GM12891 (cell line): ENCODE results near the gene DHRS1. TPM values are rescaled to one million over a fixed set of nuclear protein-coding genes. Genes with fewer than 3 reads are reported as not detected.
A peak's percentile ranks its signal among the peaks of the same experiment; 100 is the strongest.

ENCODE experiments used
- DNase-seq: peaks from one replicate; pipeline ENCODE4 v3.0.0; 2011; ENCODE audit warnings: low spot score; ENCODE audit not compliant: insufficient read length
- FAIRE-seq: peaks from 2 replicates; lab custom pipeline; 2011; peaks lifted over from hg19 to GRCh38; lab: Jason Lieb, UNC
- PAX5 ChIP-seq: IDR thresholded peaks from 2 replicates; pipeline ENCODE4 v1.6.1; 2011; ENCODE audit warnings: low read length, moderate library complexity, mild to moderate bottlenecking; ENCODE audit not compliant: insufficient read depth, severe bottlenecking
- POLR2A ChIP-seq: IDR thresholded peaks from 2 replicates; pipeline ENCODE4 v1.6.1; 2011; ENCODE audit warnings: low read depth, low read length, control low read depth
- POLR2AphosphoS5 ChIP-seq: IDR thresholded peaks from 2 replicates; pipeline ENCODE4 v1.6.1; 2011; ENCODE audit warnings: low read depth, low read length, control low read depth
- POU2F2 ChIP-seq: IDR thresholded peaks from 2 replicates; pipeline ENCODE4 v1.6.1; 2011; ENCODE audit warnings: low read depth, mild to moderate bottlenecking, control low read depth, low read length, moderate library complexity
- SPI1 ChIP-seq: IDR thresholded peaks from 2 replicates; pipeline ENCODE4 v1.6.1; 2011; ENCODE audit warnings: low read depth, low read length, control low read depth
- TAF1 ChIP-seq: IDR thresholded peaks from 2 replicates; pipeline ENCODE4 v1.6.1; 2011; ENCODE audit warnings: low read depth, low read length, control low read depth
- polyA plus RNA-seq: library from polyadenylated mRNA; unstranded; fragments of >200 nt; gene quantifications from one replicate; pipeline ENCODE4 v1.2.1, GENCODE V29; 2012; ENCODE audit warnings: low read depth, missing spikeins, inconsistent platforms; ENCODE audit not compliant: missing spikeins

The DHRS1 gene
- 20.1 TPM for polyA plus RNA-seq

- FAIRE-seq (peak; percentile 95), DNase-seq (peak; percentile 95)
- TF ChIP-seq POU2F2 (no peak), POLR2A (peak; percentile 61), SPI1 (no peak), POLR2AphosphoS5 (peak; percentile 47; the same call in 1 of the 2 replicates), TAF1 (no peak; the same call in 1 of the 2 replicates)
These were observed at the start of gene DHRS1, which contains the start of gene NOP9 for GRCh38 chr14:24299255-24300191. DHRS1 (minus strand) TSS chr14:24299780; CDS start chr14:24299106, 674 bp downstream. NOP9 (plus strand) TSS chr14:24299850; CDS start chr14:24299955, 105 bp downstream.

GRCh38 chr14:24348186-24348585 lies 48.6 kb upstream of the DHRS1 start:
- TF ChIP-seq SPI1 (no peak), POLR2A (no peak), POU2F2 (no peak), PAX5 (no peak), POLR2AphosphoS5 (no peak), TAF1 (no peak)
- DNase-seq, result no peak
- no peak for FAIRE-seq

GRCh38 chr14:24347134-24347533 lies 47.6 kb upstream of the DHRS1 start:
- FAIRE-seq (no peak), DNase-seq (no peak)
- TF ChIP-seq POLR2AphosphoS5 (no peak), TAF1 (no peak), POU2F2 (no peak), POLR2A (no peak), SPI1 (no peak), PAX5 (no peak)

- no peak for FAIRE-seq
These were observed 44.4 kb upstream of the DHRS1 start for GRCh38 chr14:24343795-24344660.

GRCh38 chr14:24342889-24343288 lies 43.3 kb upstream of the DHRS1 start:
- no peak for FAIRE-seq
- TF ChIP-seq PAX5 (no peak), POLR2AphosphoS5 (no peak), POU2F2 (no peak), POLR2A (no peak), SPI1 (no peak), TAF1 (no peak)

More at GRCh38 chr14:24343795-24344660, 44.4 kb upstream of the DHRS1 start:
- no peak for DNase-seq
- TF ChIP-seq POLR2A (no peak), PAX5 (no peak), SPI1 (no peak), POLR2AphosphoS5 (no peak), TAF1 (no peak), POU2F2 (no peak)

GRCh38 chr14:24340606-24341005 lies 41.0 kb upstream of the DHRS1 start:
- DNase-seq, result no peak
- no peak for TF ChIP-seq POLR2AphosphoS5
- no peak for FAIRE-seq

More at GRCh38 chr14:24342889-24343288, 43.3 kb upstream of the DHRS1 start:
- no peak for DNase-seq

- DNase-seq (peak; percentile 71), FAIRE-seq (peak; percentile 94)
- TF ChIP-seq PAX5 (no peak), POLR2A (peak; percentile 36; the same call in 1 of the 2 replicates)
These were observed 39.9 kb upstream of the DHRS1 start, which contains the start of gene RIPK3 for GRCh38 chr14:24339284-24340151. RIPK3 (minus strand) TSS chr14:24339991; CDS start chr14:24339826, 165 bp downstream.

GRCh38 chr14:24338843-24339242 lies 39.3 kb upstream of the DHRS1 start:
- FAIRE-seq (peak; percentile 45), DNase-seq (no peak)
- no peak for TF ChIP-seq SPI1
- TF ChIP-seq PAX5, result no peak
- no peak for TF ChIP-seq POLR2AphosphoS5
- no peak for TF ChIP-seq POU2F2
- TF ChIP-seq TAF1, result no peak
- no peak for TF ChIP-seq POLR2A

GRCh38 chr14:24337824-24338175 lies 38.2 kb upstream of the DHRS1 start:
- no peak for TF ChIP-seq POLR2AphosphoS5
- no peak for TF ChIP-seq POU2F2
- TF ChIP-seq TAF1, result no peak
- TF ChIP-seq POLR2A, result no peak
- TF ChIP-seq PAX5, result no peak
- no peak for TF ChIP-seq SPI1
- no peak for FAIRE-seq

More at GRCh38 chr14:24337824-24338175, 38.2 kb upstream of the DHRS1 start:
- DNase-seq, result no peak
